Spinal cord (tissue), 10 donors: ENCODE results near the gene GRXCR1. TPM values are rescaled to one million over a fixed set of nuclear protein-coding genes. Genes with fewer than 3 reads are reported as not detected.

Experiments used
- DNase-seq, 6 donors: peaks; one replicate each; pipeline versions ENCODE4 v3.0.0 to v3.0.0-alpha.2; 2013 to 2015; ENCODE audit warnings: low spot score in 6 of 6, low read depth in 4 of 6
- H3K27ac ChIP-seq: one replicate; pipeline ENCODE4 v1.5.1; 2013; ENCODE audit warnings: low read depth, low read length, control low read depth
- H3K27me3 ChIP-seq: one replicate; pipeline ENCODE4 v1.6.1; 2013; ENCODE audit warnings: low read length; ENCODE audit not compliant: control insufficient read depth, insufficient read depth
- H3K36me3 ChIP-seq: one replicate; pipeline ENCODE4 v1.6.1; 2013; ENCODE audit warnings: low read length; ENCODE audit not compliant: control insufficient read depth, insufficient read depth
- H3K4me1 ChIP-seq: one replicate; pipeline ENCODE4 v1.6.1; 2013; ENCODE audit warnings: low read length; ENCODE audit not compliant: control insufficient read depth, insufficient read depth
- H3K4me3 ChIP-seq: one replicate; pipeline ENCODE4 v1.5.1; 2013; ENCODE audit warnings: low read depth, low read length, control low read depth
- H3K9me3 ChIP-seq: one replicate; pipeline ENCODE4 v1.6.1; 2013; ENCODE audit warnings: low read length; ENCODE audit not compliant: control insufficient read depth, insufficient read depth
- WGBS: methylation state at CpG from one replicate; pipeline ENCODE4 v1.1.5; 2013; ENCODE audit warnings: missing lambda C conversion rate; ENCODE audit not compliant: insufficient coverage; 5-methylcytosine and 5-hydroxymethylcytosine counted together
- polyA plus RNA-seq, 2 donors: library from polyadenylated mRNA; unstranded; fragments of 120-200 nt; gene quantifications; one replicate each; pipeline ENCODE4 v1.2.1, GENCODE V29; 2013; ENCODE audit not compliant: insufficient read length in 2 of 2
- total RNA-seq, 2 donors: library from RNA; depleted of rRNA in 1 of 2; stranded (reverse); fragments of 120-200 nt in 1 of 2; fragments of >200 nt in 1 of 2; gene quantifications; one replicate each; pipeline versions ENCODE4 v1.2.3 to v1.2.4, GENCODE V29; 2013 to 2014
- donor health status: healthy.

GRXCR1 gene
- total and polyA plus RNA-seq, 4 donors: not detected

DNA sequence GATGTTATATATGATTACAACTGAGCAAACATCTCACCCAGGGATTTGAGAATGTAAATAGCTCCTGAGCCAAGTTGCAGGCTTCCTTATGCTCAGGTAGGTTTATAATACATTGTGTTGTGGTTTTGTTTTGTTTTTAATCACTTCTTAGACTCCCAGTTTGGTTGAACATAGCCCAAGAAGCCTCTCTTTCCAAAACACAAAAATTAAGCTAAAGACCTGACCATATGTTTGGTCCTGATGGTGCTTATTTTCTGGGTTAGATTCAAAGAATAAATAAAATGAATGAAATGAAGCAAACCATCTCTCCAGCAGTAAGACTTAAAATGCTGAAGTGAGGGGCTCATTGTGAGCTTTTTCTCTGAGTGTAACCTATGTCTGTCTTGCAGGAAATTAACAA is 93.5 kb downstream of the GRXCR1 start:
- Histone ChIP-seq H3K36me3 (no peaks in the 10 kb centered on the region), H3K4me3 (no peak overlapping the region), H3K9me3 (peaks cover 2% of the 10 kb centered on the region), H3K27ac (no peak overlapping the region), H3K4me1 (no peaks in the 10 kb centered on the region), H3K27me3 (no peaks in the 10 kb centered on the region)
- peak in 1 of 6 donors; percentile 39 for DNase-seq

DNA sequence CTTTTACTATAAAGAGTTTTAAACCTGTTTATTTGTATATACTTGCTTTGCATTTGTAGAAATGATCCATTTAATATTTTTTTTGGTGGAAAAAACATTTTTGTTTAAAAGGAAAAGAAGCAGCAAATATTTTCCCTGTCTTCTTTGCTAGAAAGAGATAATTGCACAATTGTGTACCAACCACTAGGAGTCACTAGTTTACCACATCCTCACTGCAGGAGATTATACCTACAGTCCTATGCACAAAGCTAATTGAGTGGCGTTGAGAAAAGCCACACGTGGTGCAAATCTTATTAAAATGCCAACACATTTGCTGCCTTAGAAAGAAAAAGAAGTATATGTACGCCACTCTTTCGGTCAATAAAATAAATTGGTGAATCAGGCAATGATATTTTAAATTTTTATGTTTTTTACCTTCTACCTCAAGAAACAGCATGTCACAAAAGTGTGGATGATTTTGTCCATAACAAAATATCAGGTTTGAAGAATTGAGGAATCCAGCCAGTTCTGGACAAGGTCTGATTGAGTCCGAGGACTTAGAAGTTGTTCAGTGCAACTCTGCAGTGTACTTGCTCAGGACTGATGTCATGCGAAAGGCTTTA is 102.9 kb downstream of the GRXCR1 start:
- no peaks in the 10 kb centered on the region for H3K36me3 ChIP-seq
- no peaks in the 10 kb centered on the region for H3K9me3 ChIP-seq
- H3K27ac ChIP-seq: no peak overlapping the region
- no peaks in the 10 kb centered on the region for H3K27me3 ChIP-seq
- peaks cover 3% of the 10 kb centered on the region for H3K4me1 ChIP-seq
- H3K4me3 ChIP-seq: no peak overlapping the region
- WGBS: no CpG with 5 or more reads among the region's 6 CpGs
- DNase-seq: peak in 4 of 6 donors; percentile 18 to 89 (median 44)

DNA sequence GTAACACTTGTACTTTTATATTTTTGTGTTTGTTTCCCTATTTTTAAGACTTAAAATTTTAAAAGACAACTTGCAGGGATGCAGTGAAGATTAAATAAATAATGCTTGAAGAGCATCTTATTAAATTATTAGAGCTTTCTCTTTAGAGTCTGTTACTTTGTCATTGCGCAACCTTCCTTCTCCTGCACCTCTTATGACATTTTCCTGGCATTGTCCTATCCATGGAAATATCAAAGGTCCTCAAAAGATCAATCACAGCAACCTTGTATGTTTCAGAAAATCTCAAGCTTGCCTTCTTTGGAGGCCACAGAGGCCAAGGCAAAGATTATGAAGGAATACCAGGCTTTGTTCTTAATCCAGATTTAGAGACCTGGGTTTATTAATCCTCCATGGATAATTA is 116.3 kb downstream of the GRXCR1 start:
- no peak overlapping the region for H3K27ac ChIP-seq
- no peaks in the 10 kb centered on the region for H3K36me3 ChIP-seq
- no peak overlapping the region for H3K4me3 ChIP-seq
- no peaks in the 10 kb centered on the region for H3K27me3 ChIP-seq
- no CpG with 5 or more reads among the region's 1 CpG for WGBS
- no peaks in the 10 kb centered on the region for H3K4me1 ChIP-seq
- H3K9me3 ChIP-seq: peaks cover under 1% of the 10 kb centered on the region
- DNase-seq: no peak

DNA sequence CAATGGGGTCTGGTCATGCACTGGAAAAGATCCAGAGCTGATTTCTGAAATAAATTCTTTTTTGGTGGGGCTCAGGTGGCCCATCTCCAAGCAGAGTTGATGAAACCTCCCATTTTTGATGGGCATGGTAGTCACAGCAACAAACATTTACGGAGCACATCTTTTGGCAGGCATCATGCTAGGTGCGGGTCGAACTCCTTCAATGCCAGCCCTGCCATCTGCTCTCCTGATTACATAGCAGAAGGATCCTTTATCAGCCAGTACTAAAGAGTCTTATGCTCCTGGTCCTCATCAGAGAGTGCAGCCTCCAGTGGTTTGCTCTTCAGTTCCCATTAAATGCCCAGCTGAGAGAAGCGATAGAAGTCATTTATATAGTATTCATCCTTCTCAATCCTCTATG is 121.7 kb downstream of the GRXCR1 start:
- H3K9me3 ChIP-seq: no peaks in the 10 kb centered on the region
- no peaks in the 10 kb centered on the region for H3K27me3 ChIP-seq
- no peak overlapping the region for H3K27ac ChIP-seq
- no peaks in the 10 kb centered on the region for H3K36me3 ChIP-seq
- no peaks in the 10 kb centered on the region for H3K4me1 ChIP-seq
- no peak overlapping the region for H3K4me3 ChIP-seq
- DNase-seq: peak in 1 of 6 donors; percentile 41
- WGBS: 71% methylated on average over 3 of the region's 4 CpGs

DNA sequence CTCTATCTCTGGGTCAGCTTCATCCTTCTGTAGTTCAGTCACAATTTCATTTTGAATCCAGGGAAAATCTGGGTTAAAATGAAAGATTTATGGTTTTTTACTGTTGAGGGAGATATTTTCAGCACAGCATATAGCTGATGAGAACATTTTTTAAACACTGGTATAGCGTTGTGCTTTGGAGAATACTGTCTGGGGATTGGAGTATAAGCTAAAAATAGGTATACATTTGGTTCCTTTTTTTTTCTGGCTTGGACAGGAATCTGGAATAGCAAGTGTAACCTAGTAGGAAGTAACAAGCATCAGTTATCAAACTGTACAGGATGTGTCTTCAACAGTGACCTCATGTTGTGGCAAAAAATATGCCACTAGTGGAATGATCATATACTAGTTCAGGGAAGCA is 149.1 kb downstream of the GRXCR1 start:
- Histone ChIP-seq H3K36me3 (no peaks in the 10 kb centered on the region), H3K4me1 (no peaks in the 10 kb centered on the region)

DNA sequence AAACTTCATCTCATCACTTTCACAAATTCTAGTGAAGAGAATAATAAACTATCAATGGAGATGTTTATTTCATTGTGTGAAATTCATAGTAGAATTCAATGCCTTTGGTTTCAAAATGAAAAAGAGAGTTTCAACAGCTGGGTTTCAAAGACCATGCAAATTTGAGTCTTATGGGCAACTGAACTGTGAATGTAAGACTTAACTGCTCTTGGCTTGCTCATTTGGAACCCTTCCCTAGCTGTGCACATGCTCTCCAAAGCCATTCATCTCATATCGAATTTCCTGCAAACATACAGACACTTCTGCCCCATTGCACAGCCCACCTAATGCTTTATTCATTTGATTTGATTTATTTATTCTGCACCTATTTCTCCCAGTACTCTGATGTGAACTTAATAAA is 154.5 kb downstream of the GRXCR1 start:
- Histone ChIP-seq H3K4me1 (no peaks in the 10 kb centered on the region), H3K27ac (no peak overlapping the region), H3K27me3 (no peaks in the 10 kb centered on the region), H3K36me3 (no peaks in the 10 kb centered on the region), H3K4me3 (no peak overlapping the region), H3K9me3 (no peaks in the 10 kb centered on the region)
- DNase-seq: peak in 2 of 6 donors; percentile 72 to 83
- no CpG with 5 or more reads among the region's 1 CpG for WGBS

More for the DNA sequence above, 149.1 kb downstream of the GRXCR1 start:
- Histone ChIP-seq H3K4me3 (no peak overlapping the region), H3K27ac (no peak overlapping the region), H3K9me3 (no peaks in the 10 kb centered on the region), H3K27me3 (no peaks in the 10 kb centered on the region)
- peak in 1 of 6 donors; percentile 16 for DNase-seq
- WGBS: 70% methylated on average over 1 of the region's 1 CpG

DNA sequence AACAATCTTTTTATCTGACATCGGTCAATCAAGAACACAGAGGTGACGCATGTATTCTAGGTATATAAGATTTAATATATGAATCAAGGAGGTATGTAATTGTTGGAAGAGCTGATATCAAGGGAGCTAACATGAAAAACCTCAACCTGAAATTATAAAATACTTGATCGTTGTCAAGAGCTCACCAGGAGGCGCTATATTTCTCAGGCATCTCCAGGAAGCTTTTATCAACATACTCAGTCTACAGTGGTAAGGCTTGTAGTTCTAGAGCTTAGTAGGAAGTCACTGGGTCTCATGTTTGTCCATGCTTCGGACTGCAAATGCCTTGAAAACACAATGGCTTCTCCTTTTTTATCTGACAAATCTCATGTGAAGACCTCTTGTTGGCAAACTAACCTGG is 156.1 kb downstream of the GRXCR1 start:
- DNase-seq: no peak
- Histone ChIP-seq H3K27me3 (no peaks in the 10 kb centered on the region), H3K4me1 (no peaks in the 10 kb centered on the region), H3K9me3 (no peaks in the 10 kb centered on the region), H3K4me3 (no peak overlapping the region), H3K36me3 (no peaks in the 10 kb centered on the region), H3K27ac (no peak overlapping the region)
- no CpG with 5 or more reads among the region's 5 CpGs for WGBS

DNA sequence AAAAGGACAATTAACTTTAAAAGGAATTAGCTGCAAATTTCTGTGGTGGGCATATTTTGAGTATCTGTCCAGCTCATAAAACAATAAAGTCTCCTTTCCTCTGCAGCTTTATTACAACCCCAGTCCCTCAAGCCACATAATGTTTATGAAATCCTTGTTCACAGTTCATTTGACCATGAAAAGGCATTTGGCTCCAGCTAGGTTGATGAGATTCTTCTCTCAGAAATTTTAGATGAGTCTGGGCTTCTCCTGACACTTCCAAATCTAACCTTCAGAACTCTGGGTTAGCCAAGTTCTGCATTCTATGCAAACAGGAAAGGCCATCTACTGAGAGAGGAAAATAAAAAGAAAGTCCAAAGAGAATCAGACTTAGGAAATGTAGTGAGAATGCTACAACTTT is 156.8 kb downstream of the GRXCR1 start:
- Histone ChIP-seq H3K27ac (no peak overlapping the region), H3K27me3 (no peaks in the 10 kb centered on the region), H3K4me1 (no peaks in the 10 kb centered on the region), H3K4me3 (no peak overlapping the region), H3K9me3 (no peaks in the 10 kb centered on the region), H3K36me3 (no peaks in the 10 kb centered on the region)
- DNase-seq: peak in 1 of 6 donors; percentile 66

DNA sequence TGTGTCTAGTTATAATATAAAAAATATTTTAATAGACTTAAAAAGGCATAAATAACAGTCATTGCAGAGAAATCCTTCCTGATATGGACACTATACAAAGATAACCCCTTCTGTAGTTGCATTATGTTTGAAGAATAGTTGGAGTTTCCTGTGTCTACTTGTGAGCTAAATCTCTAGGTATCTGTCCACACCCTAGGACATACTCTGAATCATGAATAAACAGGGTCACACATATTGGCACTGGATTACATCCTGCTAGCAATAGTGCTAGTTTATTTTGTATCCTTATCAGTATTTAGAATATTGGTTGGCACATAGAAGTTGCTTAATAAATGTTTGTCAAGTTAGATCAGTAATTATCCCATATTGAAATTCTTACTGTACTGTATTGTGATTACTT is 173.9 kb downstream of the GRXCR1 start:
- no peaks in the 10 kb centered on the region for H3K27me3 ChIP-seq
- no peaks in the 10 kb centered on the region for H3K9me3 ChIP-seq
- no peaks in the 10 kb centered on the region for H3K4me1 ChIP-seq
- H3K27ac ChIP-seq: no peak overlapping the region
- no peak for DNase-seq
- no peaks in the 10 kb centered on the region for H3K36me3 ChIP-seq
- no peak overlapping the region for H3K4me3 ChIP-seq

DNA sequence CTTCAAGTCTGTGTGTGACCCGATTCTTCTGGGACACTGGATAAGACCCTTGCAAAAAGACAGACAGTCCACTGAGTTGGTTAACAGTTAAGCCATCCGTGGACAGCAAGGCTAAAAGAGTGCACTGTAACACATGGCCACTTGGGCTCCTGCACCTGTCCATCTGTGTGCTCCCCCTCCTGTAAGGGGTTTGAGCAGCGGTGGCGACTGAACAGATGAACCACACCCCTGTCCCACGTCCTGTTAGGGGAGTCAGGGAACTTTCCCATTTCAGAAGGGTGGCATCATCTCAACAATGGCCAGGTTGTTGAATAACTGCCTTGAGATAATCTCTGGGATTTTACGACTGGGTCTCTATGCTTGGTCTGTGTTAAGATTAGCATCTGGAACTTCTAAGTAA is 178.6 kb downstream of the GRXCR1 start:
- Histone ChIP-seq H3K36me3 (no peaks in the 10 kb centered on the region), H3K27me3 (no peaks in the 10 kb centered on the region), H3K4me3 (no peak overlapping the region), H3K27ac (no peak overlapping the region), H3K9me3 (no peaks in the 10 kb centered on the region), H3K4me1 (no peaks in the 10 kb centered on the region)
- 84% methylated on average over 3 of the region's 6 CpGs for WGBS
- DNase-seq: no peak
